HG03469 (cell line): ENCODE measurements around the gene LMTK2.
A peak's percentile ranks its signal among the peaks of the same experiment; 100 is the strongest.

Source experiments
- ATAC-seq: cut with Tn5 transposase; IDR thresholded peaks from one replicate; pipeline ENCODE4 v1.9.1; 2021; ENCODE audit warnings: mild to moderate bottlenecking, moderate library complexity, moderate number of reproducible peaks; ENCODE audit not compliant: unreplicated experiment

LMTK2 gene

GRCh38 chr7:98135984-98136383 lies 29.3 kb downstream of the LMTK2 start:
- no peak for ATAC-seq

GRCh38 chr7:98136423-98136822 lies 29.8 kb downstream of the LMTK2 start:
- no peak for ATAC-seq

- ATAC-seq, result no peak
These were observed 30.6 kb downstream of the LMTK2 start for GRCh38 chr7:98137134-98137825.

GRCh38 chr7:98137826-98138151 lies 31.1 kb downstream of the LMTK2 start:
- ATAC-seq, result peak; percentile 78

DNA sequence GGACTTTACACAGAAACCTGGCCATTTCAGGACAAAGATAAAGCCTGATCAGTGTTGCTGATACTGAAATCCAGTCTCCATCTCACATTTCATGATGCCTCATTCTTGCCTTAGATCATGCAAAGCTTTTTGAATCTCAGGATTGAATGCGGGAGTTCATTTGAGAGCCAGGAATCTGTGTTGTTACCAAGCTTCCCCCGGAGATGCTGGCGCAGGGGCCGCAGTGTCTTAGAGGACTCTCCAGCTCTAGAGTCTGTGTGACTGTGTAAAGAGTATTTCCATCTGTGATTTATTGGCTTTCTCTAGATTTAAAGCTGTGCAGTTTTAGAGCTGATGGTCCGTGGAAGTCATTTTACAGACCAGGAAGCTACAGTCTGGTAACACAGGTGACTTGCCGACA lies 32.0 kb downstream of the LMTK2 start:
- ATAC-seq, result no peak

DNA sequence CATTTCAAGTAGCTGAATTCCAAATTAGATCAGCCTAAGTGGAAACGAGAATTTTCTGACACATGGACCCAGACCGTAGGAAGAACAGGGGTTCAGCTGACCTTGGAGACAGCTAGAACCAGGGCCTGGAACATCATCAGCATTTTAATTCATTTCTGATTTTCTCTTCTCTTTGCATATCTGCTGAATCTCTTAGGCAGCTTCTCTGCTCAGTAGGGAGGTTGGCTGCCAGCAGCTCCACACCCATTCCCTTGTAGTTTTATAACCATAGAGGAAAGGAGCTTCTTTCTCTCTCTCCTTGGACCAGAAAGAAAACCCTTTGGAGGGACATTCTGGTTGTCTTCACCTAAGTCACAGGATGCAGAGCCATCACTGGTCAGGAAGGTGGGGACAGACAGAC lies 36.0 kb downstream of the LMTK2 start:
- ATAC-seq, result no peak

DNA sequence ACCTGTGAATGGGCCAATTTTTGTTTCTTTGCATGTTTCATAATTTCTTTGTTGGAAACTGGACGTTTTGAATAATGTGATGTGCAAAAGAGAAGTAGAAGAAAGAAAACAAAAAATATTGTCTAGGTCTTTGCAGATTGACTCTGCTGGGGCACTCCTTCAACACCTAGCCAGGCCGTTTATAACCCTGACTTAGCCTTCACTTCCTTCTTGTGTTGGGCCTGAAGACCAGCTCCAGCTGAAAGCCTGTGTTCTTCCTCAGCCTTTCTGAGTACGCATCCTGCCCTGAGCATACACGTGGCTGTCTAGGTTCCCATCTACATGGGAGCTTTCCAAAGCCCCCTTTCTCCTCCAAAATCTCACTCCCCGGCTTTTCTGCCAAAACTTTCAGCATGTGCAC lies 41.9 kb downstream of the LMTK2 start:
- ATAC-seq, result no peak

DNA sequence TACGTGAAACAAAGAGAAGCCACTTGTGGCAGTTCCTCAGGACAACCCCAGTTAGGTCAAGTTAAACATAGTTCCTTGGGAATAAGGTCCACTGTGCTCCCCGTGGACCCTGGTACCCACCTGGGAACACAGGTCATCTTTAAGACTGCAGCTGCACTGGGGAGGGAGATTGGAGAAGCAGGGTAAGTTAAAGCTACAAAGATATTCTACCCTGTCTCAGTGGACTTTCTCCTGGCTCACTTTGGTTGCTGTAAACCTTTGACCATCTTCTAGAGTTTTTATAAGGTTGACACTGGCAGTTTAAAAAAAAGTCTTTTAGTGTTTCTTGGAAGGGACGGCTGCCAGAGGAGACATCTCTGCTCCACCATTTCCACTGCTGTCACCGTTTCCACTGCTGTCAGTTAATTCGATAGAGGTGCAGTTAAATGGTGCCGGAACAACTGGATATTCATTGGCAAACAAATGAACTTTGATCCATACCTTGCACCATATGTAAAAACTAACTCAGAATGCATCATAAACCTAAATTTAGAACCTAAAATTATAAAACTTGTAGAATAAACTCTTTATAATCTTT lies 42.5 kb downstream of the LMTK2 start:
- no peak for ATAC-seq

DNA sequence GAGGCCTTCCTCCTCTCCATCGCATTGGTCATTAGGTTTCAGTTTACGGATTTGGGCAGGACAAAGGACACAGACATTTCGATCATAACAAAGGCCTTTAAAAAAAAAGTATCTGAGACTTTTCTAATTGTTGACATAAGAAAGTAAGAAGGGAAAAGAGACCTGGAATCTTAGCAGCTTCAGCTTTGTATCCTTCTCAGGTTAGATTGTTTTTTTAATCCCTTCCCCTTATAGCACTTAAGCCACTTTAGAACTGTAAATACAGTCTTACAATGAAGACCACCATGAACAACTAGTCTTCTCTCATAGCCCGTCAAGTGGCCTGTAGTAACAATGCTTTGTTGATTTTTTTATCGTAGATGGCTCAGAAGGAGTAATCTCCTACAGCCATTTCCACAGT lies 45.2 kb downstream of the LMTK2 start:
- ATAC-seq, result no peak

GRCh38 chr7:98156700-98157099 lies 50.0 kb downstream of the LMTK2 start:
- no peak for ATAC-seq

DNA sequence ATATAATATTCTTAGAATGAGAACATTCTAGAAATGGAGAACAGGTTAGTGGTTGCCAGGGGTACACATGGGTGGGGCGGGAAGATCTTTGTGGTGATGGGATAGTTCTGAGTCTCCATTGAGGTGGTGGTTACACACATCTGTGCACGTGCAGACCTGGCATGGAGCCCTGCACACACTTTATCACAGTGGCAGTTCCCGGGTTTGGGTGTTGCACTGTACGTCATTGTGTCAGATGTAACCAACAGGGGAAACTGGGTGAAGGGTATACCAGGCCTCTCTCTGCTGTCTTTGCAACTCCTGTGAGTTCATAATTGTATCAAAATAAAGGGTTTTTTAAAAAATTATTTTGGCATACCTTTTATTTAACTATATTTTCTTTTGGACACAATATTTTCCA lies 51.1 kb downstream of the LMTK2 start:
- no peak for ATAC-seq

DNA sequence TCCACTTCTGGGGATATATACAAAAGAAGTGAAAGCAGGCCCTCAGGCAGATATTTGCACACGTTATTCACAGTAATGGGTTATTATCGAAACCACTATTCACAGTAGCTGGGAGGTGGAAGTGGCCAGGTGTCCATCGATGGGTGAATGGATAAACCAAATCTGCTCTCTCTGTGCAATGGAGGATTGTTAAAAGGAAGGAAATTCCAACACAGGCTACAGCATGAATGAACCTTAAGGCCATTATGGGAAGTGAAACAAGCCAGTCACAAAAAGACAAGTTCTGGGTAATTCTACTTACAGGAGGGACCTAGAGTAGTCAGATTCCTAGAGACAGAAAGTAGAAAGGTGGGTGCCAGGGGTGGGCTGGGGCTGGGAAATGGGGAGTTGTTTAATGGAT lies 56.1 kb downstream of the LMTK2 start:
- no peak for ATAC-seq

DNA sequence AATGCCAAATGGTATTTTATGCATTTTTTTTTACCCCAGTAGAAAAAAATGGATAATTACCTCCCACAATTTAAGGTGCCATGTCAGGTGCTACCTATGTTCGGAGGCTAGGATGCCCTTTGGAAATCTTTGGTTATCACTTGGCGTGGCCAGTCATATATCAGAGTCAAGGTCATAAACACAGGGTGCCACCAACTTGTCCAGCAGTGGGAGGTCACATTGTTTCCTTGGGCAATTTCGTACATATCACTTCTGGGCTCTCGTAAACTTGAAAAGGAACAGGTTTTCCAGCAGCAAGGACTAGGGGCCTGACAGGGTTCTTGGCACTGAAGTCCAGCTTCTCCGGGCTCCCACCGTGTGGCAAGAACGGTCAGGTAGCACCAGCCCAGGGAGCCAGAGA lies 56.6 kb downstream of the LMTK2 start:
- no peak for ATAC-seq

DNA sequence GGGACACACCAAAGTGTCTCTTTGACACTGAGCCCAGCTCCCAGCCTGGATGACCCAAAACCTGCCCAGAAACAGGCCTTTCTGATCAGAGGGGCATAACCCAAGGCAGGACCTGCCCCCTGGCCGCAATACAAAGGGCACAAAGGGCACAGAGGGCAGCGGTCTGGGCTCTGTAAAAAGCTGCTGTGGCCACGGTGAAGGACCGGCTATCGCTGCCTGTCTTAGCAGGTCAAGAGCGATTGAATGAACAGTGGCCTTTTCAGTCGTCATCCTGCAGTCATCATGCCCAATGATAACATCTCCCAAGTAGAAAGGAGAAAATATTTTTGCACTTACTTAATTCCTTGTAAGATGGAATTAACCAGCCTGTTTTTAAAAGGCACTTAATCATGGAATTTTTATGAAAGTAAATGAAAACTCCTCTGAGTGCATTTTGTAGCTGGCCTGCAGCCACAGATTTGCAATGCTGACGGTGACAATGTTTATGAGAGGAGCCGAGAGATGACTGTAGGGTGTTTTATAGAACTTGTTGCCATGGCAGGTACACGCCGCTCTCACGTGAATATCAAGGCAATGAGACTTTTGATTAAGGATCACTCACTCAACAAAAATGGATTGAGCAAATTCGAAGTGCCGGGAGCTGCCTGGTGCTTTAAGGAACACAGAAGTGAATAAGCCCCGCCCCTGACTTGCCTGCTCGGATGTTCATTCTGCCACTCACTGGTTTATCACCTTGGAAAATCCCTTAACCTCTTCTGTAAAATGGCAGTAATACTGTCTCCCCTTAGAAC lies 57.2 kb downstream of the LMTK2 start:
- no peak for ATAC-seq

DNA sequence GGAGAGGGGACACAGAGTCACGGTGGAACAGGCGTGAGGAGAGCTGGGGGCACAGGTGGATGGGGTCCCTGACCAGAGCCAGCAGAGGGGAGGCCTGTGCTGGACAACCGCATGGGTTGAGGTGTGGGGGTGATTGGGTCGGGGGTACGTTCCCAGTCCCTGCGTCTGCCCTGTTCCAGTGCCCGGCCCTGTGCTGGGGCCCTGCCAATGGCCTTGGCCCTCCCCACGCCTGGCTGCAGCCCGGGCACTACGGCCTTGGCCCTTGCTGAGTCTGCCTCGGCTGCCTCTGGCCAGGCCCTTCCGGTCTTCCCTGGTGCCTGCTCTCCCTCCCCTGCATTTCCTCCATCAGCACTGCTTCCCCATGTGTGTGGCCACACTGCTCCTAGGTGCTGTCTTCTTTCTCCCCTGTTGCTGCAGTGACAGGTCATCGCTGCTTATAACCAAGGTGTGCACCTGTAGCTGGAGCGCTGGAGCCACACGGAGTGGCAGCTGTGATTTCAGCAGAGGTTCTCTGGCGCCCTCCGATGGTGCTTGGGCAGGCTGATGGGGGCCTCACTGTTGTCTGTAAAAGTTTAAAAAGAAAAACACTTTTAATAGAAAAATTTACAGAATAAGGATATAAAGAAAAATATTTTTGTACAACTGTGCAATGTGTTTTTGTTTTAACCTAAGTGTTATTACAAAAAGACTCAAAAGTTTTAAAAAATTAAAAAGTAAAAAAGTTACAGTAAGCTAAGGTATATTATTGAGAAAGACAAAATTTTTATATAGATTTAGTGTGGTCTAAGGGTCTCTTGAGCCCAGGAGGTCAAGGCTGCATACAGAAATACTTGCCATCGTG lies 59.4 kb downstream of the LMTK2 start:
- peak; percentile 55 for ATAC-seq

GRCh38 chr7:98166668-98166970 lies 60.0 kb downstream of the LMTK2 start:
- no peak for ATAC-seq

GRCh38 chr7:98167653-98168052 lies 61.0 kb downstream of the LMTK2 start:
- ATAC-seq, result no peak

GRCh38 chr7:98168181-98168903 lies 61.7 kb downstream of the LMTK2 start:
- ATAC-seq, result no peak

- ATAC-seq, result no peak
These were observed 62.4 kb downstream of the LMTK2 start for GRCh38 chr7:98168904-98169621.

DNA sequence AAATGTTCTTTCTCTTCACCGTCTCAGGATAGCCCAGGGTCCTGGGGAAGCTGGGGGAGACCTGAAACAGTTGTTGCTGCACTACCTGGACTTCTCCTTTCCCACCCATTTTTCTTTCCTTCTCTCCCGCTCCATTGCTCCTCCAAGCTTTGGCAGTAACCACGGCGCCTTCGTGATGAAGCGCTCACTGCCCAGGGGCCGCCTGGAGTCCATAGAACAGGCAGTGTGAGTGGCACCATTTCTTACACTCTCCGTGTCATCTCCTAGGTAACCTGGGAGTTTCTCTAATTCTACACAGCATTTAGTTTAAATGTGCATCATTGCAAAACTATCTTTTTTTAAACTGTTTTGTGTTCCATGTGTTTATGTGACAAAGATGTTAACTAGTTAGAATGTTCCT lies 64.3 kb downstream of the LMTK2 start:
- ATAC-seq, result no peak
